ENCODE data around the gene FREM3.
A peak's percentile ranks its signal among the peaks of the same experiment; 100 is the strongest.
"Not testable (repeated sequence)": the region's sequence is repeated elsewhere in the genome, so short reads cannot be mapped to it uniquely, and the experiment has no call there.

FREM3 gene

DNA sequence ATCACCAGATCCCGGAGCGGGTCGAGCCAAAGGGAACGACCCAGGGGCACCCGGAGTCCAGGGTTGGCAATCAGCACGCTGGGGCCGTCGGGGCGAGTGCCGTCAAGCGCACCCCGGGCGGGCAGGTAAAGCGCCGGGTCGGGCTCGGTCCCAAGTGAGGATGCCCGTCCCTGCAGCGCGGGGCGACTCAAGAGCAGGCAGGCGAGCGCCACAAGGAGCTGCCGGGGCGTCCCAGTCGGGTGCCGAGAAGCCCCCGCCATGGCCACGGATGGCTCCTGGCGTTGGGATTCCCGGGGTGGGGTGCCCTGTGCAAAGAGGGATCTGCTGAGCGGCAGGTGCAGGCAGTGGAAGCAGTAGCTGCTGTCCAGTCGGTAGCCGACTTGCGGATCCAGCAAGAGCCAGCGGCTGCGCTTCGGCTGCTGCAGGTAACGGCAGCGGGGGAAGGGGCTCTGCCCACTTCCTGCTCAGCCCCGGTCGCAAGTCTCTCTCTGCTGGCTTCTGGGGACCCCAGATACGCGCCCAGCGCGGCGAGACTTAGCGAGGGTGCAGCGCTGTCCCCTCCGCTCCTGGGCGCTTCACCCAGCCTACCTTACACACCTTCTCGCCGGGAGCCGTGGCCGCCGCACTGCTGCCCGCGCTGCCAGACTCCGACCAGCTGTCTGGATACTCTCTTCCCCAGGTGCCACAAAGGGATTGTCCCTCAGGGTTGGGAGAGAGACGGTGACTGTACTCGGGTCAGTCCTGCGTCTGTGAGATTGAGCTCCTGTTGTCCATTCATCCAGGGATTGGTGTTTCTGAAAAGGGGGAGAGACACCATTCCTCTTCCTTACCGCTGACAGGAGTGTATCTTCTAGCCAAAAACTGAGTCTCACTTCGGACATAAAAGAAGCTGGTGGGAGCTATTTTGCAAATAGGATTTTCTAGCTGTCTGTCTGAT lies at the start of gene FREM3:
Gene FREM3, minus strand, starts transcription at position 260 of the 937 bp plus-strand sequence. Its CDS starts 0 bp downstream, at position 260.
- DNase-seq, result peak; percentile 63
- Histone ChIP-seq H3K36me3 (no peaks in the 10 kb centered on the region), H3K9me3 (ENCODE audit: severe bottlenecking) (peaks cover 8% of the 10 kb centered on the region), H3K4me3 (ENCODE audit: low read depth, low read length) (peak within 1 kb of the TSS; percentile 79), H3K27ac (peak within 1 kb of the TSS; percentile 41), H3K27me3 (ENCODE audit: insufficient read depth, low read depth, severe bottlenecking) (no peaks in the 10 kb centered on the region)
- TF ChIP-seq, protein P1, sequence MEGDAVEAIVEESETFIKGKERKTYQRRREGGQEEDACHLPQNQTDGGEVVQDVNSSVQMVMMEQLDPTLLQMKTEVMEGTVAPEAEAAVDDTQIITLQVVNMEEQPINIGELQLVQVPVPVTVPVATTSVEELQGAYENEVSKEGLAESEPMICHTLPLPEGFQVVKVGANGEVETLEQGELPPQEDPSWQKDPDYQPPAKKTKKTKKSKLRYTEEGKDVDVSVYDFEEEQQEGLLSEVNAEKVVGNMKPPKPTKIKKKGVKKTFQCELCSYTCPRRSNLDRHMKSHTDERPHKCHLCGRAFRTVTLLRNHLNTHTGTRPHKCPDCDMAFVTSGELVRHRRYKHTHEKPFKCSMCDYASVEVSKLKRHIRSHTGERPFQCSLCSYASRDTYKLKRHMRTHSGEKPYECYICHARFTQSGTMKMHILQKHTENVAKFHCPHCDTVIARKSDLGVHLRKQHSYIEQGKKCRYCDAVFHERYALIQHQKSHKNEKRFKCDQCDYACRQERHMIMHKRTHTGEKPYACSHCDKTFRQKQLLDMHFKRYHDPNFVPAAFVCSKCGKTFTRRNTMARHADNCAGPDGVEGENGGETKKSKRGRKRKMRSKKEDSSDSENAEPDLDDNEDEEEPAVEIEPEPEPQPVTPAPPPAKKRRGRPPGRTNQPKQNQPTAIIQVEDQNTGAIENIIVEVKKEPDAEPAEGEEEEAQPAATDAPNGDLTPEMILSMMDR (IDR thresholded peaks at IDR 0.05; ENCODE audit: low read depth, low read length), result no peak

DNA sequence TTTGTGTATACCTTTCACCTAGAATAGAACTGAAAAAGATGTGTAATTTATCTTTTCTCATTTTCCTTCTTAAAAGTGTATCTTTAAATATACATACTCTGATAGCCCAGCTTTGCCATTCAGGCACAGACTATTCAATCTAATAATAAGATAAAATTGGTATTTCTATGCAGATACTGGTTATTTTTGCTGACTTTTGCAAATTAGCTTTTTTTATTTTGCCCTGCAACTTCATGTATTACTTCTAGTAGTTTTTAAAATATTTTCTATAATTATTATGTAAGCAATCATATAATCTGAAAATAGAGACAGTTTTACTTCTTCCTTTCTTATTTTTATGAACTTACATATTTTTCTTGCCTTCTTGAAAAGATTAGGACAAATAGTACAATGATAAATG lies 45.4 kb upstream of the FREM3 start:
- no peak overlapping the region for H3K27ac ChIP-seq
- TF ChIP-seq, protein P1 (IDR thresholded peaks at IDR 0.05; ENCODE audit: low read depth, low read length), result no peak
- H3K27me3 ChIP-seq (ENCODE audit: insufficient read depth, low read depth, severe bottlenecking), result no peaks in the 10 kb centered on the region
- no peaks in the 10 kb centered on the region for H3K36me3 ChIP-seq
- no peak overlapping the region for H3K4me3 ChIP-seq (ENCODE audit: low read depth, low read length)
- no peak for DNase-seq
- no peaks in the 10 kb centered on the region for H3K9me3 ChIP-seq (ENCODE audit: severe bottlenecking)

DNA sequence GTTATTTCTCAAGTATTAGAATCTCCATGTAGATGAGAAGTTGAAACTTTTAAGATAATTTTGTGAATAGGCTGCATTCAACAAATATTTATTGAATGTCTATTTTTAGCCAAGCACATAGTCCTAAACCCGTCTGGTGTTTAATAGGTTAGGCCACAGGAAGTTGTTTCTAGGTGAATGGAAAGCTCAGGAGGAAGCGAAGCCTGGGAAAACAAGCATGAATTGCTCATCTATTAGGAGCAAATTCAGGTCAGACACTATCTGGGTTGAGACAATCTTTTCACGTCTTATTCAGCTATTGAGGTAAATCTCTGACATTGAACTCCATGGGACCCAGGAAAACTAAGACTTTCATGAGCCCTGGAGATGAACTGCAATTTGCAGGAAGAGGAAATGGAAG lies 43.1 kb upstream of the FREM3 start:
- Histone ChIP-seq H3K9me3 (ENCODE audit: severe bottlenecking) (no peaks in the 10 kb centered on the region), H3K4me3 (ENCODE audit: low read depth, low read length) (no peak overlapping the region), H3K27me3 (ENCODE audit: insufficient read depth, low read depth, severe bottlenecking) (no peaks in the 10 kb centered on the region), H3K36me3 (no peaks in the 10 kb centered on the region), H3K27ac (no peak overlapping the region)
- TF ChIP-seq, protein P1 (IDR thresholded peaks at IDR 0.05; ENCODE audit: low read depth, low read length), result no peak
- DNase-seq, result no peak

DNA sequence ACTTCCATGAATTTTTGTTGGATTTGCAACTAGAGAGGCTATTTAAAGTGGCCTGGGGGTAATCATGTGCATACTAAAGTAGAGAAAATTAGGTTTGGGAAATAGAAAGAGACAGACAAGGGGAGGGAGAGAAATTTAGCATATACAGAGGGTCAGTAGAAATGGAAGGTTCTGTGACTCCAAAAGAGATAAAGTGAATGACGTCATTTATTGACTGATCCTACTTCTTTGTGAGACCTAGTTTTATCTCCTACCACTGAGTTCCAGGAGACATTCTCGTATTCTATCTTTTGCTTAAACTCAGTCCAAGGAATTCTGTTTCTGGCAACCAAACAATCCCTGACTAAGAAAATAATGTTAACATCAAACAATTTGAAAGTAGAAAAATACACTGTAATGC lies 42.4 kb upstream of the FREM3 start:
- H3K27ac ChIP-seq, result no peak overlapping the region
- H3K27me3 ChIP-seq (ENCODE audit: insufficient read depth, low read depth, severe bottlenecking), result no peaks in the 10 kb centered on the region
- TF ChIP-seq, protein P1 (IDR thresholded peaks at IDR 0.05; ENCODE audit: low read depth, low read length), result no peak
- no peak overlapping the region for H3K4me3 ChIP-seq (ENCODE audit: low read depth, low read length)
- no peaks in the 10 kb centered on the region for H3K9me3 ChIP-seq (ENCODE audit: severe bottlenecking)
- H3K36me3 ChIP-seq, result no peaks in the 10 kb centered on the region
- DNase-seq, result no peak

DNA sequence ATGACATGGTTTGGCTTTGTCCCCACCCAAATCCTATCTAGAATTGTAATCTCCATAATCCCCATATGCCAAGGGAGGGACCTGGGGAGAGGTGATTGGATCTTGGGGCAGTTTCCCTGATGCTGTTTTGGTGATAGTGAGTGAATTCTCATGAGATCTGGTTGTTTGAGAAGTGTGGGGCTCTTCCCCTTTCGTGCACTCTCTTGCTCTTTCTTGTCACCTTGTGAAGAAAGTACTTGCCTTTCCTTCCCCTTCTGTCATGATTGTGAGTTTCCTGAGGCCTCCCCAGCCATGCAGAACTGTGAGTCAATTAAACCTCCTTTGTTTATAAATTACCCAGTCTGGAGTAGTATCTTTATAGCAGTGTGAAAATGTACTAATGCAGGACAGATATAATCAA lies 36.4 kb upstream of the FREM3 start:
- TF ChIP-seq, protein P1 (IDR thresholded peaks at IDR 0.05; ENCODE audit: low read depth, low read length), result no peak
- Histone ChIP-seq H3K36me3 (no peaks in the 10 kb centered on the region), H3K9me3 (ENCODE audit: severe bottlenecking) (no peaks in the 10 kb centered on the region), H3K4me3 (ENCODE audit: low read depth, low read length) (no peak overlapping the region), H3K27ac (no peak overlapping the region), H3K27me3 (ENCODE audit: insufficient read depth, low read depth, severe bottlenecking) (no peaks in the 10 kb centered on the region)
- DNase-seq, result peak; percentile 19

DNA sequence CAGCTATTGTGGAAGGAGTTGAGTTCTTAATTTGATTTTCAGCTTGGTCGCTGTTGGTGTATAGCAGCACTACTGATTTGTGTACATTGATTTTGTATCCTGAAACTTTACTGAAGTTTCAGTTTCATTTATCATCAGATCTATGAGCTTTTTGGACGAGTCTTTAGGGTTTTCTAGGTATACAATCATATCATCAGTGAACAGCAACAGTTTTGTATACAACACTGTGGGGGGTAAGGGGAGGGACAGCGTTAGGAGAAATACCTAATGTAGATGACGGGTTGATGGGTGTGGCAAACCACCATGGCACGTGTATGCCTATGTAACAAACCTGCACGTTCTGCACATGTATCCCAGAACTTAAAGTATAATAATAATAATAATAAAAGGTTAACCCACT lies 35.6 kb upstream of the FREM3 start:
- H3K4me3 ChIP-seq (ENCODE audit: low read depth, low read length); DNase-seq; H3K9me3 ChIP-seq (ENCODE audit: severe bottlenecking); H3K27me3 ChIP-seq (ENCODE audit: insufficient read depth, low read depth, severe bottlenecking); H3K36me3 ChIP-seq; H3K27ac ChIP-seq: not testable (repeated sequence)
